Kidney (tissue), 14 donors: Measurements from ENCODE around the gene LHX2. TPM values are rescaled to one million over a fixed set of nuclear protein-coding genes. Genes with fewer than 3 reads are reported as not detected.

Source experiments
- DNase-seq, 5 donors: peaks; one replicate each; pipeline ENCODE4 v3.0.0-alpha.2; 2013 to 2020
- FAIRE-seq: peaks from 2 replicates; lab custom pipeline; 2012; peaks lifted over from hg19 to GRCh38; lab: Jason Lieb, UNC
- H3K27ac ChIP-seq, 2 donors: one replicate each; pipeline ENCODE4 v1.7.0; 2013; ENCODE audit warnings: low read depth in 2 of 2, low read length in 2 of 2, inconsistent platforms in 1 of 2
- H3K27me3 ChIP-seq: one replicate; pipeline ENCODE4 v1.7.1; 2013; ENCODE audit warnings: low read length, inconsistent platforms; ENCODE audit not compliant: control insufficient read depth, insufficient read depth
- H3K36me3 ChIP-seq, 3 donors: one replicate each; pipeline versions ENCODE4 v1.7.0 to v1.7.1; 2013; ENCODE audit warnings: low read length in 3 of 3, control low read depth in 1 of 3, inconsistent platforms in 1 of 3; ENCODE audit not compliant: insufficient read depth in 3 of 3, control insufficient read depth in 2 of 3
- H3K4me1 ChIP-seq, 3 donors: one replicate each; pipeline versions ENCODE4 v1.7.0 to v1.7.1; 2013; ENCODE audit warnings: low read length in 3 of 3, inconsistent platforms in 1 of 3, low read depth in 1 of 3; ENCODE audit not compliant: control insufficient read depth in 2 of 3, insufficient read depth in 2 of 3
- H3K4me3 ChIP-seq, 3 donors: one replicate each; pipeline versions ENCODE4 v1.7.0 to v1.8.1; 2013; ENCODE audit warnings: low read length in 3 of 3, control low read depth in 1 of 3, inconsistent platforms in 1 of 3
- H3K9ac ChIP-seq, 3 donors: one replicate each; pipeline versions ENCODE4 v1.7.0 to v1.7.1; 2013; ENCODE audit warnings: low read length in 3 of 3, control low read depth in 1 of 3, inconsistent platforms in 1 of 3
- H3K9me3 ChIP-seq, 3 donors: one replicate each; pipeline versions ENCODE4 v1.7.0 to v1.7.1; 2013; ENCODE audit warnings: low read length in 3 of 3, control low read depth in 1 of 3, inconsistent platforms in 1 of 3; ENCODE audit not compliant: control insufficient read depth in 2 of 3, insufficient read depth in 1 of 3
- CTCF ChIP-seq: IDR thresholded peaks from 3 replicates; pipeline ENCODE4 v1.5.1; 2012; ENCODE audit warnings: mild to moderate bottlenecking, moderate library complexity, borderline replicate concordance; ENCODE audit not compliant: insufficient read depth; ENCODE audit errors: extremely low read depth
- intact Hi-C: fragments of 100-400 bp; cut with DNase I; formaldehyde crosslinking; loops from one replicate; pipeline ENCODE4 v1.11.1; 2022
- polyA plus RNA-seq: library from polyadenylated mRNA; stranded (reverse); fragments of 350-450 nt; fragmentation: Illumina TruSeq; extraction: RNeasy Lipid Tissue Mini Kit (QIAGEN cat#74804); gene quantifications from one replicate; pipeline ENCODE4 v1.2.3, GENCODE V29; 2014; ENCODE audit warnings: low read depth, low replicate concordance; ENCODE audit not compliant: insufficient read depth
- total RNA-seq: library from RNA; stranded (reverse); fragmentation: NEBNext Ultra II Directional; extraction: Animal tissue kit (Norgen Biotek cat#: 25700); gene quantifications from one replicate; pipeline ENCODE4 v1.2.1, GENCODE V29; 2021
- donor health status: control.
- donor health status: control.
- donor health status: control.
- donor health status: control.
- donor health status: control.
- donor health status: DM: yes; HTN: yes; CAD: no.
- donor health status: Normal renal cell carcinoma (clear cell type).

The LHX2 gene
- total and polyA plus RNA-seq, 2 donors from 2014 or later, result not detected

- no peak for FAIRE-seq
- H3K4me3 ChIP-seq, result peak overlapping the region in 2 of 3 donors; percentile 4 to 29
- intact Hi-C loops, result no loop called here
Measured at GRCh38 chr9:123998970-123999621, 12.5 kb upstream of the LHX2 start.

GRCh38 chr9:123999661-124000060 lies 11.9 kb upstream of the LHX2 start:
- Histone ChIP-seq H3K27ac (no peak overlapping the region), H3K9ac (no peak overlapping the region), H3K9me3 (no peaks in the 10 kb centered on the region), H3K36me3 (no peaks in the 10 kb centered on the region), H3K4me1 (peaks cover 0 to 6% (median 0%) of the 10 kb centered on the region in 3 donors), H3K27me3 (peaks cover 83% of the 10 kb centered on the region), H3K4me3 (no peak overlapping the region)
- no peak for FAIRE-seq
- intact Hi-C loops, result no loop called here
- no peak for TF ChIP-seq CTCF
- peak in 1 of 5 donors; percentile 6 for DNase-seq

More at GRCh38 chr9:123998970-123999621, 12.5 kb upstream of the LHX2 start:
- peaks cover 0 to 6% (median 0%) of the 10 kb centered on the region in 3 donors for H3K4me1 ChIP-seq
- H3K36me3 ChIP-seq, result no peaks in the 10 kb centered on the region
- TF ChIP-seq CTCF, result no peak
- no peak overlapping the region for H3K9ac ChIP-seq
- DNase-seq, result peak in 3 of 5 donors; percentile 12 to 65 (median 27)
- no peaks in the 10 kb centered on the region for H3K9me3 ChIP-seq
- no peak overlapping the region for H3K27ac ChIP-seq
- peaks cover 83% of the 10 kb centered on the region for H3K27me3 ChIP-seq

GRCh38 chr9:124000161-124000783 lies 11.3 kb upstream of the LHX2 start:
- peak in 2 of 5 donors; percentile 17 to 51 for DNase-seq
- intact Hi-C loops, result no loop called here
- no peak overlapping the region for H3K27ac ChIP-seq
- no peak overlapping the region for H3K9ac ChIP-seq
- H3K4me3 ChIP-seq, result no peak overlapping the region
- TF ChIP-seq CTCF, result no peak
- no peak for FAIRE-seq
- H3K9me3 ChIP-seq, result no peaks in the 10 kb centered on the region
- H3K36me3 ChIP-seq, result no peaks in the 10 kb centered on the region
- H3K4me1 ChIP-seq, result peaks cover 0 to 6% (median 0%) of the 10 kb centered on the region in 3 donors
- peaks cover 86% of the 10 kb centered on the region for H3K27me3 ChIP-seq
